Hepatocyte (in vitro differentiated cells): ENCODE data around the gene NRARP.
A peak's percentile ranks its signal among the peaks of the same experiment; 100 is the strongest.

Experiments used
- EZH2 ChIP-seq: fragments of 200-600 bp; sonication (generic); IDR thresholded peaks from 2 replicates; pipeline ENCODE4 v1.6.1; 2016; ENCODE audit warnings: antibody characterized with exemption, mild to moderate bottlenecking, borderline replicate concordance
- TF ChIP-seq, protein P1 (sequence below): fragments of 200-600 bp; sonication (generic); IDR thresholded peaks from 2 replicates; pipeline ENCODE4 v1.5.1; 2016; ENCODE audit warnings: antibody characterized with exemption, mild to moderate bottlenecking; ENCODE audit not compliant: poor library complexity

DNA sequence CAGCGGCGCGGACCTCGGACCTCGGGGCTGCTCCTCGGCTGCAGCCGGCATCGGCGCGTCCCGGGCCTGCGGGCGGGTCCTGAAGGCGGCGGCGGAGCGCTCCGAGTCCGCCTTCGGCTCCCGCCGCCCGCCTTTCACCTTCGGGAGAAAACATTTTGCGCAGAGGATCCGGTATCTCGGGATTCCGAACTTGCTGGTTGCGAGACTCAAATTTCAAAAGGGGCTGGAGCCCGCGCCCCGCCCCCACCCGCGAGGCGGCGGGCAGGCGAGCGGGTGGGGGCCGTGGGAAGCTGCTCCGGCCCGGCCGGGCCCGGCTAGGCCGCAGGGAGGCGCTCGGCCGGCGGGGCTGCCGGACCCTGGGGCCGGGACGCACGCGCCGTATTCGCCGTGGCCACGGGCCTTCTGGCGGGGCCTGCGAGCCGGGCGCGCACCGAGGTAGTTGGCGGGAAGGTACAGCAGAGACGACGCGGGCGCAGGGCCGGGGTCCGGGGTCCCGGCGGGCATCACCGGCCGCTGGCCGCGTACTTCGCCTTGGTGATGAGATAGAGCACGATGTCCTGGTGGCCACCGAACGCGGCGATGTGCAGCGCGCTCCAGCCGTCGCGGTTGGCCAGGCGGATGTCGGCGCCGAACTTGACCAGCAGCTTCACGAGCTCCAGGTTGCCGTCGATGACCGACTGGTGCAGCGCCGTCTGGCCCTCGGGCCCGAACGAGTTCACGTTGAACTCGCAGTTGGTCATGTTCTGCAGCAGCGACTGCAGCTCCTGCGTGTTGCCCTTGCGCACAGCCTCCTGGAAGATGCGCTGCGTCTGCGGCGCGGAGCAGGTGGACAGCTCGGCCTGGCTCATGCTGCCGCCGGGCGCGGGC lies 757 bp downstream of the NRARP start:
- no peak for TF ChIP-seq EZH2
- TF ChIP-seq, protein P1, sequence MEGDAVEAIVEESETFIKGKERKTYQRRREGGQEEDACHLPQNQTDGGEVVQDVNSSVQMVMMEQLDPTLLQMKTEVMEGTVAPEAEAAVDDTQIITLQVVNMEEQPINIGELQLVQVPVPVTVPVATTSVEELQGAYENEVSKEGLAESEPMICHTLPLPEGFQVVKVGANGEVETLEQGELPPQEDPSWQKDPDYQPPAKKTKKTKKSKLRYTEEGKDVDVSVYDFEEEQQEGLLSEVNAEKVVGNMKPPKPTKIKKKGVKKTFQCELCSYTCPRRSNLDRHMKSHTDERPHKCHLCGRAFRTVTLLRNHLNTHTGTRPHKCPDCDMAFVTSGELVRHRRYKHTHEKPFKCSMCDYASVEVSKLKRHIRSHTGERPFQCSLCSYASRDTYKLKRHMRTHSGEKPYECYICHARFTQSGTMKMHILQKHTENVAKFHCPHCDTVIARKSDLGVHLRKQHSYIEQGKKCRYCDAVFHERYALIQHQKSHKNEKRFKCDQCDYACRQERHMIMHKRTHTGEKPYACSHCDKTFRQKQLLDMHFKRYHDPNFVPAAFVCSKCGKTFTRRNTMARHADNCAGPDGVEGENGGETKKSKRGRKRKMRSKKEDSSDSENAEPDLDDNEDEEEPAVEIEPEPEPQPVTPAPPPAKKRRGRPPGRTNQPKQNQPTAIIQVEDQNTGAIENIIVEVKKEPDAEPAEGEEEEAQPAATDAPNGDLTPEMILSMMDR: peak; percentile 21
